ENCODE results near the gene CEP112. TPM values are rescaled to one million over a fixed set of nuclear protein-coding genes. Genes with fewer than 3 reads are reported as not detected.
A peak's percentile ranks its signal among the peaks of the same experiment; 100 is the strongest.

CEP112 gene
- total and polyA plus RNA-seq, 9 of the 15 experiments (the other 6 are each of a cell fraction or from before 2014, with no cell fraction given), result 0.84 TPM; not detected in 8

- H3K79me2 ChIP-seq (ENCODE audit: control insufficient read depth, insufficient read depth, low read length), result no peaks in the 10 kb centered on the region
- H3K4me3 ChIP-seq, result no peak overlapping the region
- no peaks in the 10 kb centered on the region for H3K4me1 ChIP-seq (replicated peaks in 1 of 2; ENCODE audit: control insufficient read depth in 2 of 2, insufficient read depth in 2 of 2, low read length in 2 of 2)
- H3K9me1 ChIP-seq (ENCODE audit: control insufficient read depth, insufficient read depth, low read length), result no peaks in the 10 kb centered on the region
- ChIA-PET CTCF (ENCODE audit: low intra/inter-chr PET ratio) (no interaction called here), POLR2A (interaction anchor here (0.6 kb wide), 1 partner anchor 231 kb away, joined by 3 read pairs; no protein-coding TSS in a partner anchor)
- no peak overlapping the region for H3K27ac ChIP-seq (ENCODE audit: extremely low read depth, low read depth, low read length)
- BruUV-seq (replicated peaks), result no TSS peak
- 15% methylated on average over 4 of the region's 4 CpGs for WGBS (ENCODE audit: insufficient coverage, low coverage, missing lambda C conversion rate)
- ATAC-seq (no peak), DNase-seq (ENCODE audit: extremely low read depth in 1 of 4, low spot score in 3 of 4) (no peak), FAIRE-seq (no peak)
- H3K36me3 ChIP-seq (ENCODE audit: control insufficient read depth, insufficient read depth, low read length), result no peaks in the 10 kb centered on the region
- no peak overlapping the region for H2AFZ ChIP-seq (ENCODE audit: low read depth, low read length)
- H4K20me1 ChIP-seq (replicated peaks; ENCODE audit: control insufficient read depth, insufficient read depth, low read length), result no peaks in the 10 kb centered on the region
- intact Hi-C loops (cut with micrococcal nuclease), result no loop called here
- no peak overlapping the region for H3K4me2 ChIP-seq (ENCODE audit: insufficient read depth, low read length)
- no peaks in the 10 kb centered on the region for H3K9me3 ChIP-seq (replicated peaks; ENCODE audit: control insufficient read depth, insufficient read depth, low read depth, low read length)
- no peaks in the 10 kb centered on the region for H3K27me3 ChIP-seq (ENCODE audit: control insufficient read depth in 2 of 2, insufficient read depth in 2 of 2, low read length in 2 of 2)
- in situ Hi-C loops (cut with MboI), result no loop called here
- TF ChIP-seq GTF2E2 (tag; IDR thresholded peaks at IDR 0.05) (no peak), ZNF316 (IDR thresholded peaks at IDR 0.05) (0 out of 2 replicates have a peak, but pooled peaks have one; percentile 8)
- no peak overlapping the region for H3K9ac ChIP-seq (ENCODE audit: insufficient read depth in 1 of 2, low read depth in 2 of 2, low read length in 2 of 2)
Observed at GRCh38 chr17:65762973-65763372, 429.0 kb downstream of the CEP112 start.

DNA sequence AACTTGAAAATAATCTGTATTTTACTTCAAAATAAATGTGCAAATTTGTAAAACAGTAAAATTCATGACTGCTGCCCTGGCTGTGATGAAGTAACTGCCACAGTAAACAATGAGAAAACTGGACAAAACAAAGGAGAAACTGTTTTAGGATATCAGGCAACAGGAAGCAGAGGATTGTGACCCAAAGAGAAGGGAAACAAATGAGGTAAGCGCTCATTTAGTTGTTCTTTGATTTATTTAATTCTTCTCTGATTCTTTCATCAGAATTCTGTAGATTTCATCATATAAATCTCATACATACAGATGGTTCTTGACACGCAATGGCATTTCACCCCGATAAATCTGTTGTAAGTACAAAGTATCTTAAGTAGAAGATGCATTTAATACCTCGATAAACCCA lies 432.4 kb downstream of the CEP112 start:
- Histone ChIP-seq H3K9me3 (replicated peaks; ENCODE audit: control insufficient read depth, insufficient read depth, low read depth, low read length) (no peaks in the 10 kb centered on the region), H2AFZ (ENCODE audit: low read depth, low read length) (no peak overlapping the region), H3K36me3 (ENCODE audit: control insufficient read depth, insufficient read depth, low read length) (no peaks in the 10 kb centered on the region), H3K27ac (ENCODE audit: extremely low read depth, low read depth, low read length) (no peak overlapping the region), H3K79me2 (ENCODE audit: control insufficient read depth, insufficient read depth, low read length) (no peaks in the 10 kb centered on the region), H3K27me3 (ENCODE audit: control insufficient read depth in 2 of 2, insufficient read depth in 2 of 2, low read length in 2 of 2) (no peaks in the 10 kb centered on the region; a peak in 1 of 5 replicates), H3K4me1 (replicated peaks in 1 of 2; ENCODE audit: control insufficient read depth in 2 of 2, insufficient read depth in 2 of 2, low read length in 2 of 2) (no peaks in the 10 kb centered on the region), H3K9me1 (ENCODE audit: control insufficient read depth, insufficient read depth, low read length) (no peaks in the 10 kb centered on the region), H3K4me3 (no peak overlapping the region), H4K20me1 (replicated peaks; ENCODE audit: control insufficient read depth, insufficient read depth, low read length) (no peaks in the 10 kb centered on the region), H3K4me2 (ENCODE audit: insufficient read depth, low read length) (no peak overlapping the region), H3K9ac (ENCODE audit: insufficient read depth in 1 of 2, low read depth in 2 of 2, low read length in 2 of 2) (no peak overlapping the region)
- POLR2A ChIA-PET, result no interaction called here
- ATAC-seq, result no peak
- WGBS (ENCODE audit: insufficient coverage, low coverage, missing lambda C conversion rate), result 3% methylated on average over 4 of the region's 4 CpGs
- CTCF ChIA-PET (ENCODE audit: low intra/inter-chr PET ratio), result no interaction called here
- no peak for DNase-seq (ENCODE audit: extremely low read depth in 1 of 4, low spot score in 3 of 4)
- BruUV-seq (replicated peaks), result no TSS peak
- intact Hi-C loops (cut with micrococcal nuclease) (no loop called here), in situ Hi-C loops (cut with MboI) (no loop called here)
- no peak for TF ChIP-seq RB1 (IDR thresholded peaks at IDR 0.05; ENCODE audit: low read depth)
- no peak for FAIRE-seq
